Fibroblast of mammary gland (primary cell): ENCODE data around the gene SALL4.
"Not testable (repeated sequence)": the region's sequence is repeated elsewhere in the genome, so short reads cannot be mapped to it uniquely, and the experiment has no call there.

Experiments
- DNase-seq: peaks from one replicate; pipeline ENCODE4 v3.0.0-alpha.2; 2010; ENCODE audit warnings: low read depth
- H3K4me3 ChIP-seq: 2 replicates; pipeline ENCODE4 v1.5.1; 2011; ENCODE audit warnings: low read depth, mild to moderate bottlenecking, low read length, moderate library complexity; ENCODE audit not compliant: control insufficient read depth
- TF ChIP-seq, protein P1 (sequence below): conservative IDR thresholded peaks from 2 replicates; pipeline ENCODE4 v1.5.1; 2011; ENCODE audit warnings: low read depth, low read length, inconsistent platforms; ENCODE audit not compliant: control insufficient read depth, insufficient read depth

SALL4 gene

DNA sequence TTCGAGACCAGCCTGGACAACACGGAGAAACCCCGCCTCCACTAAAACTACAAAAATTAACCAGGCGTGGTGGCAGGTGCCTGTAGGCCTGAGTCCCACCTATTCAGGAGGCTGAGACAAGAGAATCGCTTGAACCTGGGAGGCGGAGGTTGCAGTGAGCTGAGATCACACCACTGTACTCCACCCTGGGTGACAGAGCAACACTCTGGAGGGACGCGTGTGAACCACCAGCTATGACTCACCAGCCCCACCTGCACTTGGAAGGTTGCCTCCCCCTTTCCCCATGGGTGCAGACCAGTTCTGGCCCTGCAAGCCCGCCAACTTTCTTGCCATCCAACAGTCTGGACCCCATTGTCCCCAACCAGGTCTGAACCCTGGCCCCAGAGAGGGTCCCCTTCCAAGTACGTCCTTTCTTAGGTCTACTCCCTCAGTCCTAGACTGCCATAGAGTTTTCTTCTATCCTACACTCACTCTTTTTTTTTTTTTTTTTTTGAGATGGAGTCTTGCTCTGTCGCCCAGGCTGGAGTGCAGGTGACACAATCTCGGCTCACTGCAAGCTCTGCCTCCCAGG is 63.4 kb downstream of the SALL4 start:
- TF ChIP-seq, protein P1, sequence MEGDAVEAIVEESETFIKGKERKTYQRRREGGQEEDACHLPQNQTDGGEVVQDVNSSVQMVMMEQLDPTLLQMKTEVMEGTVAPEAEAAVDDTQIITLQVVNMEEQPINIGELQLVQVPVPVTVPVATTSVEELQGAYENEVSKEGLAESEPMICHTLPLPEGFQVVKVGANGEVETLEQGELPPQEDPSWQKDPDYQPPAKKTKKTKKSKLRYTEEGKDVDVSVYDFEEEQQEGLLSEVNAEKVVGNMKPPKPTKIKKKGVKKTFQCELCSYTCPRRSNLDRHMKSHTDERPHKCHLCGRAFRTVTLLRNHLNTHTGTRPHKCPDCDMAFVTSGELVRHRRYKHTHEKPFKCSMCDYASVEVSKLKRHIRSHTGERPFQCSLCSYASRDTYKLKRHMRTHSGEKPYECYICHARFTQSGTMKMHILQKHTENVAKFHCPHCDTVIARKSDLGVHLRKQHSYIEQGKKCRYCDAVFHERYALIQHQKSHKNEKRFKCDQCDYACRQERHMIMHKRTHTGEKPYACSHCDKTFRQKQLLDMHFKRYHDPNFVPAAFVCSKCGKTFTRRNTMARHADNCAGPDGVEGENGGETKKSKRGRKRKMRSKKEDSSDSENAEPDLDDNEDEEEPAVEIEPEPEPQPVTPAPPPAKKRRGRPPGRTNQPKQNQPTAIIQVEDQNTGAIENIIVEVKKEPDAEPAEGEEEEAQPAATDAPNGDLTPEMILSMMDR = no peak
- DNase-seq = no peak
- H3K4me3 ChIP-seq = no peak overlapping the region

DNA sequence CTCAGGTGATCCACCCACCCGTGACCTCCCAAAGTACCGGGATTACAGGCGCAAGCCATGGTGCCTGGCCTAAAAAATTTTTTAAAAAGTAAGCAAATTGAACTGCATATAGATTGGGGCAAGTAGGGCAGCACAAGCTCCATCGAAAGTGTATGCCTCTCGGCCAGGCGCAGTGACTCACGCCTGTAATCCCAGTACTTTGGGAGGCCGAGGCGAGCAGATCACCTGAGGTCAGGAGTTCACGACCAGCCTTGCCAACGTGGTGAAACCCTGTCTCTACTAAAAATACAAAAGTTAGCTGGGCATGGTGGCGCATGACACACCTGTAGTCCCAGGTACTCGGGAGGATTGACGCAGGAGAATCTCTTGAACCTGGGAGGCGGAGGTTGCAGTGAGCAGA is 64.1 kb downstream of the SALL4 start:
- DNase-seq, H3K4me3 ChIP-seq: not testable (repeated sequence)

DNA sequence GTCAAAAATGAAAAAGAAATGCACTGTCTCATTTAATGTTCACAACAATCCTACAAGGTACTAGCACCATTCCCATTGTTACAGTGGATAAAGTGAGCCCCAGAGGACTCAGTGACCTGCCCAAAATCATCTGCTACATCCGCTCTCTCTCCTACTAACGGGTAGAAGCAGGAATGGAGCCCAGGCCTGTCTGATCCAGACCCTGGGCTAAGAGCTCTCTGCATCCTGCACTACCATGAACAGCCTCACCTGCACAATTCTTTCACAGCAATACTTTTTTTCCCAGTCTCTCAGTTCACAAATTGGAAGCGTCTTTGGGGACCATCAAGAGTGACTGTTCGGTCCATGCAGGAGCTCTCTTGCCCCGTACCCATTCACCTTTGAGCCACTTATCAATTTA is 65.4 kb downstream of the SALL4 start:
- TF ChIP-seq, protein P1 = no peak
- no peak for DNase-seq

DNA sequence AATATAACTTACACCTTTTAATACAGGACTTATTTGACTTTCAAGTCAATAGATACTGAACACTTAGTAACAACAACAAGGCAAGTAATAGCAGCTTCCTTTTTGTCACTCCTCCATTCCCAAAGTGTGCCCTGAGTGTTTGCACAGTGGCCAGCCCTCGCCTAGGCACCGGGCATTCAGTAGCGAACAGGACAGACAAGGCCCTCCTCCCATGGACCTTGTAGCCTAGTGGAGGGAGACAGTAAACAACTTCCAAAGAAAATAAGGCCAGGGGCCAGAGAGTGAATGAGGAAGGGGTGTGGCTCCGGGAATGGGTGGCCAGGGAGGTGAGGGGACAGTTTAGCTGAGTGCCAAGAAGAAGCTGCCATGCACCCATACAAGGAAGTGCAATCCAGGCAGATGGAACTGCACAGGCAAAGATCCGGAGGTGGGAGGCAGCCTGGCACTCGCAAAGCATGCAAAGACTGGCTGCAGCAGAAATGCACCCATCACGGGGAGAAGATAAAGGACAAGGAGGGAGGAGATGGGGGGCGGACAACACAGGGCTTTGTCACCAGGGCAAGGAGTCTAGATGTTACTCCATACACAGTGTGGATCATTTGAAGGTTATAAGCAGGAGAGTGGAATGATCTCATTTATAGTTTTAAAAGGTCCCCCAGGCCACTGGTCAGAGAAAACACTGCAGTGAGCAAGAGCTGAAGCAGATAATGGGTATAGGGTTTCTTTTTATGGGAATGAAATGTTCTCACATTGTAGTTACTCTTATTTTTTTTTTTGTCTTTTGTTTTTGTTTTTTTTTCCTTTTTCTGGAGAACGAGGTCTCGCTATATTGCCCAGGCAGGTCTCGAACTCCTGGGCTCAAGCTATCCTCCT is 66.4 kb downstream of the SALL4 start:
- TF ChIP-seq, protein P1 = no peak
- no peak for DNase-seq

More for the DNA sequence above, 65.4 kb downstream of the SALL4 start:
- no peak overlapping the region for H3K4me3 ChIP-seq

DNA sequence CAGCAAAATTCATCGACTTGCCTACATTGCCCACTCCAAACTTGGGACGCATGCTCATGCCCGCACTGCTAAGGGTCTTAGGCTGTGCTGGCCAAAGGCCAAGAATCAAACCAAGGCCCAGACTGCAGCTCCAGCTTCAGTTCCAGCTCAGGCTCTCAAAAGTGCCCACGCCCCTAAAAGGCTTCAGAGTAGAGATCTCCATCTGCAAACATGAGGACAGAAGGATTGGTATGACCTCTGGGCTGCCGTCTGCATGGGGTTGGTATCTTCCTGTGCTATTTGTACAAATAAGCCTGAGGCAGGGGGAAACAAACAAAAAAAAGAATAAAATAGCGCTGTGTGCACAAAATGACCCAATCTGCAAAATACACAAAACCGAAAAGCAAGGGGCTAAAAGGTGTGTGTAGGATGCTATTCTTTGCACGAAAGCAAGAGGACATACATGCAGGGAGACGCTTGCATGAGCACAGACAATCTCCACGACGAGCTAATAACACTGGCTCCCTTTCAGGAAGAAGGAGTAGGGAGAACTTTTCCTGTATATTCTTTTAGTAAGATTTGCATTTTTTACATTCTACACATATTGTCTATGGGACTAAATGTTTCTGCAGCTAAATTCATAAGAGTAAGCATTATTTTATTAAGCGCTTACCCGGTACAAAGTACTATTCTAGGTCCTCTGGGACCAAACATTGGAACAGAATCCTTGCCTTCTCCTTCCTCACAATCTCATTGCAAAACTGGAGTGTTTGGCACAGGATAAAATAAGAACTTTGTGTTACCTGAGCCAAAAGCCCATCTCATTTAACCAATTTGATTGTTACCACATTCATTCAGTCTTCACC is 67.2 kb downstream of the SALL4 start:
- TF ChIP-seq, protein P1 = no peak
- DNase-seq = no peak
- H3K4me3 ChIP-seq = no peak overlapping the region

More for the DNA sequence above, 66.4 kb downstream of the SALL4 start:
- no peak overlapping the region for H3K4me3 ChIP-seq

DNA sequence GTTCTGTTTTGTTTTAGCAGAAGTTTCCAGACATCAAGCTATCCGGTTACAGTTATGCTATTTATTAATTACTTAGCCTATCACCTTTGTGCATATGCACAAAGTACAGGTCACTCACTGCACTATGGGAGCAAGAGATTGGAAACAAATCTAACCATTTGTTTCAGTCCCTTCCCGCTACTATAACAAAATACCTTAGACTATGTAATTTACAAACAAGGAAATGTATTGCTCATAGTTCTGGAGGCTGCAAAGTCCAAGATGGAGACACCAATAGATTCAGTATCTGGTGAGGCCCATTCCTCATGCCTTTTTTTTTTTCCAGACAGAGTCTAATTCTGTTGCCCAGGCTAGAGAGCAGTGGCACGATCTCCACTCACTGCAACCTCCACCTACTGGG is 69.3 kb downstream of the SALL4 start:
- DNase-seq = no peak
- H3K4me3 ChIP-seq = no peak overlapping the region
- TF ChIP-seq, protein P1 = no peak
